ENCODE measurements around the gene RPL28.

Gene RPL28

DNA sequence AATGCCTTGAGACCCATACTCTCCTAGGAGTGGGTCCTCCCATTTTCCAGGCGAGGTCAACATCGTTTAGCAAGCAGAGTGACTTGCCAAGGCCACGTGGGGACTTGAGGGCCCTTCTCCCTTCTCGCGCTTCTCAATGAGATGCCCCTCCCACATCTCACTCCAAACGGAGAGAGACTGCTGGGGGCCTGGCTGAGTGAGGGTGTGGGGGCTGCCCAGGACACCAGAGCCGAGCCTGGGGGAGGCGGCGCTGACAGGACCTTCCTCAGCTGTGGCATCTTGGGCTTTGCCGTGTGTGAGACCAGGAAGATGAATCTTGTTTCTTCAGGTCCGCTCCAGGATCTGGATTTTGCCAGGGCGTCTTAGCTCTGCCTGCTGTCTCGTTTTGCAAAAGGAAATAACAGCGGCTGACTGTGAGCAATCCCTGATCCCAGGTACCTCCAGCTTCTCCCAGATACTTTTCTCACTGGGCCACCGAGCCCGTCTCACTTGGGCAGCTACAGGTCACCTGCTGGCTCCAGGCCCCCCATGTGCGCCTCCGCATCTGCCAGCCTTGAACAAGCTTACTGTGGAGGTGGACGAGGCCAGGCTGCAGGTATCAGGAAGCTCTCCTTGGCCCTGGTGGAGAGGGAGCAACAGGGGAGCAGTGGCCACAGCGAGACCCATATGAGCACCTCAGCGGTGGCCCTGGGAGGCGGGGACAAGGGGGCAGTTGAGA, 37.3 kb upstream of the RPL28 start:
- Histone ChIP-seq H3K27ac (replicated peaks) (no peak overlapping the region), H3K4me3 (replicated peaks; ENCODE audit: insufficient read depth, low read length) (no peak overlapping the region), H3K27me3 (ENCODE audit: insufficient read depth, poor library complexity, severe bottlenecking) (peaks cover 13% of the 10 kb centered on the region)
- TF ChIP-seq POLR2AphosphoS5 (IDR thresholded peaks at IDR 0.05; ENCODE audit: low read depth) (no peak), SPI1 (IDR thresholded peaks at IDR 0.05; ENCODE audit: borderline replicate concordance, low read depth) (no peak), GABPA (IDR thresholded peaks at IDR 0.05; ENCODE audit: low read depth) (no peak)
- TF ChIP-seq, protein P1, sequence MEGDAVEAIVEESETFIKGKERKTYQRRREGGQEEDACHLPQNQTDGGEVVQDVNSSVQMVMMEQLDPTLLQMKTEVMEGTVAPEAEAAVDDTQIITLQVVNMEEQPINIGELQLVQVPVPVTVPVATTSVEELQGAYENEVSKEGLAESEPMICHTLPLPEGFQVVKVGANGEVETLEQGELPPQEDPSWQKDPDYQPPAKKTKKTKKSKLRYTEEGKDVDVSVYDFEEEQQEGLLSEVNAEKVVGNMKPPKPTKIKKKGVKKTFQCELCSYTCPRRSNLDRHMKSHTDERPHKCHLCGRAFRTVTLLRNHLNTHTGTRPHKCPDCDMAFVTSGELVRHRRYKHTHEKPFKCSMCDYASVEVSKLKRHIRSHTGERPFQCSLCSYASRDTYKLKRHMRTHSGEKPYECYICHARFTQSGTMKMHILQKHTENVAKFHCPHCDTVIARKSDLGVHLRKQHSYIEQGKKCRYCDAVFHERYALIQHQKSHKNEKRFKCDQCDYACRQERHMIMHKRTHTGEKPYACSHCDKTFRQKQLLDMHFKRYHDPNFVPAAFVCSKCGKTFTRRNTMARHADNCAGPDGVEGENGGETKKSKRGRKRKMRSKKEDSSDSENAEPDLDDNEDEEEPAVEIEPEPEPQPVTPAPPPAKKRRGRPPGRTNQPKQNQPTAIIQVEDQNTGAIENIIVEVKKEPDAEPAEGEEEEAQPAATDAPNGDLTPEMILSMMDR (IDR thresholded peaks at IDR 0.05; ENCODE audit: insufficient read depth, low read length), result no peak
- TF ChIP-seq, protein P2, sequence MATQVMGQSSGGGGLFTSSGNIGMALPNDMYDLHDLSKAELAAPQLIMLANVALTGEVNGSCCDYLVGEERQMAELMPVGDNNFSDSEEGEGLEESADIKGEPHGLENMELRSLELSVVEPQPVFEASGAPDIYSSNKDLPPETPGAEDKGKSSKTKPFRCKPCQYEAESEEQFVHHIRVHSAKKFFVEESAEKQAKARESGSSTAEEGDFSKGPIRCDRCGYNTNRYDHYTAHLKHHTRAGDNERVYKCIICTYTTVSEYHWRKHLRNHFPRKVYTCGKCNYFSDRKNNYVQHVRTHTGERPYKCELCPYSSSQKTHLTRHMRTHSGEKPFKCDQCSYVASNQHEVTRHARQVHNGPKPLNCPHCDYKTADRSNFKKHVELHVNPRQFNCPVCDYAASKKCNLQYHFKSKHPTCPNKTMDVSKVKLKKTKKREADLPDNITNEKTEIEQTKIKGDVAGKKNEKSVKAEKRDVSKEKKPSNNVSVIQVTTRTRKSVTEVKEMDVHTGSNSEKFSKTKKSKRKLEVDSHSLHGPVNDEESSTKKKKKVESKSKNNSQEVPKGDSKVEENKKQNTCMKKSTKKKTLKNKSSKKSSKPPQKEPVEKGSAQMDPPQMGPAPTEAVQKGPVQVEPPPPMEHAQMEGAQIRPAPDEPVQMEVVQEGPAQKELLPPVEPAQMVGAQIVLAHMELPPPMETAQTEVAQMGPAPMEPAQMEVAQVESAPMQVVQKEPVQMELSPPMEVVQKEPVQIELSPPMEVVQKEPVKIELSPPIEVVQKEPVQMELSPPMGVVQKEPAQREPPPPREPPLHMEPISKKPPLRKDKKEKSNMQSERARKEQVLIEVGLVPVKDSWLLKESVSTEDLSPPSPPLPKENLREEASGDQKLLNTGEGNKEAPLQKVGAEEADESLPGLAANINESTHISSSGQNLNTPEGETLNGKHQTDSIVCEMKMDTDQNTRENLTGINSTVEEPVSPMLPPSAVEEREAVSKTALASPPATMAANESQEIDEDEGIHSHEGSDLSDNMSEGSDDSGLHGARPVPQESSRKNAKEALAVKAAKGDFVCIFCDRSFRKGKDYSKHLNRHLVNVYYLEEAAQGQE (IDR thresholded peaks at IDR 0.05; ENCODE audit: insufficient replicate concordance, low read depth), result no peak
- DNase-seq (ENCODE audit: low read depth in 1 of 2, low spot score in 1 of 2), result no peak

DNA sequence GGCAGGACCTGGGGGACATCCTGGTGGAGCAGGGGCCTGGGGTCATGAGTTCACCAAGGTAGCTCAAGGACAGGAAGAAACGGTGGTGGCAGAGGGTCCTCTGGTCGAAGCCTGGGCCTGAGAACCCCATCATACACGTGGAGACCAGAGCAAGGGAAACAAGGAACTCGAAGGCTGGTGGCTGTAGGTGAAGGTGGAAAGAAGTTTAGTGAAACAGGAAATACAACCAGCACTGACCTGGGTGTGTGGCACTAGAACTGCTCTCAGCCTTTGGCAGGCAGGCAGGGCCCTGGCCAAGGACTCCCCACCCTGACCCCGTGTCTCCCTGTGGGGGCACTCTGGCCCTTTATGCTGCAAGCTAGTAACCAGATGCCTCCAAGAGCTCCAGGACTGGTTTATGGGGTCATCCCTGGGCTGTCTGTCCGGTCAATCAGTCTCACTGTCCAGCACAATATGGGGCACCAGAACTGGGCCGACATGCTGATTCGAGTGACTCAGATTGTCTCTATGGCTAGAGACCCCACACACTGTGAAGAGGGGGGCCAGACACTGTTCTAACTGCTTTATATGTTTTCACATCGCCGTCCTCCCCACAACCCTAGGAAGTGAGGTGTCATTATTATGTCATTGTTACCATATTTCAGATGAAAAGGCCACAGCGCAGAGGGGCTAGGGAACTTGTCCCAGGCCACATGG, 35.0 kb upstream of the RPL28 start:
- no peak for TF ChIP-seq SPI1 (IDR thresholded peaks at IDR 0.05; ENCODE audit: borderline replicate concordance, low read depth)
- TF ChIP-seq, protein P1 (IDR thresholded peaks at IDR 0.05; ENCODE audit: insufficient read depth, low read length), result no peak
- no peak for TF ChIP-seq POLR2AphosphoS5 (IDR thresholded peaks at IDR 0.05; ENCODE audit: low read depth)
- no peak for TF ChIP-seq GABPA (IDR thresholded peaks at IDR 0.05; ENCODE audit: low read depth)
- TF ChIP-seq, protein P2 (IDR thresholded peaks at IDR 0.05; ENCODE audit: insufficient replicate concordance, low read depth), result no peak
- DNase-seq (ENCODE audit: low read depth in 1 of 2, low spot score in 1 of 2), result no peak

DNA sequence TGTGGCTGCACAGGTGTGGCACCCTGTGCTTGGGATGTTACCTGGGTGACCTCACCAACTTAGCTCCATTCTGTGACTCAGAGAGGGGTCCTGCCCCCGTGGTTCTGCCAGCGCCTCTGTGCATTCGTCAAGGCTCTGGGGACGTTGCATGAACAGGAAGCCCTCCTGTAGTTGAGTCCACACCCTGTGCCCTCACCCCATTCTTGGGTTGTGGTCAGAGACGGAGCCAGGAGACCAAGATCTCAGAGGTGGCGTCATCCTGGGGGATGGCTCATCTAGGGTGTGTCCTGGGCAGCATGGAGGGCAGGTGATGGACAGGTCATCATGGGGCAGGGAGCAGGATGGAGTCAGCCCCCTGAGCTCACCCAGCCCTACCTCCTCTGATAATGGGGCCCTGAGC, 33.7 kb upstream of the RPL28 start:
- Histone ChIP-seq H3K27me3 (ENCODE audit: insufficient read depth, poor library complexity, severe bottlenecking) (peaks cover 23% of the 10 kb centered on the region), H3K4me3 (replicated peaks; ENCODE audit: insufficient read depth, low read length) (no peak overlapping the region), H3K27ac (replicated peaks) (no peak overlapping the region)
- DNase-seq (ENCODE audit: low read depth in 1 of 2, low spot score in 1 of 2), result no peak
- no peak for TF ChIP-seq GABPA (IDR thresholded peaks at IDR 0.05; ENCODE audit: low read depth)
- TF ChIP-seq, protein P1 (IDR thresholded peaks at IDR 0.05; ENCODE audit: insufficient read depth, low read length), result no peak
- no peak for TF ChIP-seq POLR2AphosphoS5 (IDR thresholded peaks at IDR 0.05; ENCODE audit: low read depth)

More for the DNA sequence above, 35.0 kb upstream of the RPL28 start:
- Histone ChIP-seq H3K27ac (replicated peaks) (no peak overlapping the region), H3K4me3 (replicated peaks; ENCODE audit: insufficient read depth, low read length) (no peak overlapping the region), H3K27me3 (ENCODE audit: insufficient read depth, poor library complexity, severe bottlenecking) (peaks cover 23% of the 10 kb centered on the region)
